Suprapubic skin (tissue), 4 donors: ENCODE results near the gene GALC. TPM values are rescaled to one million over a fixed set of nuclear protein-coding genes. Genes with fewer than 3 reads are reported as not detected.

Source experiments
- DNase-seq, 2 donors: peaks; one replicate each; pipeline ENCODE4 v3.0.0-alpha.2; 2019; ENCODE audit warnings: low spot score in 2 of 2
- H3K27ac ChIP-seq: fragments of 200-600 bp; sonication (generic); one replicate; pipeline ENCODE4 v1.5.1; 2019
- H3K27me3 ChIP-seq: fragments of 200-600 bp; sonication (generic); one replicate; pipeline ENCODE4 v1.5.1; 2019
- H3K36me3 ChIP-seq: fragments of 200-600 bp; sonication (generic); one replicate; pipeline ENCODE4 v1.5.1; 2019
- H3K4me1 ChIP-seq: fragments of 200-600 bp; sonication (generic); one replicate; pipeline ENCODE4 v1.5.1; 2019
- H3K4me3 ChIP-seq: fragments of 200-600 bp; sonication (generic); one replicate; pipeline ENCODE4 v1.5.1; 2019; ENCODE audit warnings: mild to moderate bottlenecking
- H3K9me3 ChIP-seq: fragments of 200-600 bp; sonication (generic); one replicate; pipeline ENCODE4 v1.5.1; 2019
- CTCF ChIP-seq, 2 donors: fragments of 200-600 bp in 1 of 2; fragments of 450-650 bp in 1 of 2; sonication (generic) in 1 of 2; IDR thresholded peaks; one replicate each; pipeline ENCODE4 v1.5.1; 2016 to 2019; ENCODE audit warnings: antibody characterized with exemption in 2 of 2, mild to moderate bottlenecking in 1 of 2, moderate library complexity in 1 of 2
- EP300 ChIP-seq: sonication (generic); formaldehyde crosslinking; IDR thresholded peaks from one replicate; pipeline ENCODE4 v1.6.1; 2017; ENCODE audit warnings: antibody characterized with exemption
- POLR2A ChIP-seq, 2 donors: fragments of 450-650 bp; IDR thresholded peaks; one replicate each; pipeline ENCODE4 v1.6.1; 2017; ENCODE audit warnings: antibody characterized with exemption in 2 of 2, mild to moderate bottlenecking in 2 of 2, moderate library complexity in 2 of 2
- POLR2AphosphoS5 ChIP-seq, 3 donors: sonication (generic); formaldehyde crosslinking; IDR thresholded peaks; one replicate each; pipeline ENCODE4 v1.6.1; 2017; ENCODE audit warnings: antibody characterized with exemption in 3 of 3
- WGBS: methylation state at CpG from one replicate; pipeline ENCODE4 v1.1.5; 2018; 5-methylcytosine and 5-hydroxymethylcytosine counted together
- total RNA-seq, 4 donors: library from RNA; depleted of rRNA; stranded (reverse); fragments of >200 nt; gene quantifications; one replicate each; pipeline ENCODE4 v1.1.0, GENCODE V29; 2016

GALC gene
- total RNA-seq, 4 donors from 2014 or later: 15.0 to 19.5 (median 17.4) TPM

- 63% methylated on average over 20 of the region's 20 CpGs for WGBS
- Histone ChIP-seq H3K27ac (no peak overlapping the region), H3K9me3 (no peaks in the 10 kb centered on the region), H3K4me1 (no peaks in the 10 kb centered on the region), H3K27me3 (no peaks in the 10 kb centered on the region), H3K4me3 (no peak overlapping the region), H3K36me3 (no peaks in the 10 kb centered on the region)
- no peak for DNase-seq
- TF ChIP-seq POLR2A (IDR thresholded peaks at IDR 0.05) (no peak), EP300 (no peak), POLR2AphosphoS5 (IDR thresholded peaks at IDR 0.05) (no peak), CTCF (IDR thresholded peaks at IDR 0.05) (peak in 1 of 2 donors; percentile 30)
Observed at GRCh38 chr14:87888136-87888999, 104.6 kb downstream of the GALC start.

- DNase-seq: no peak
Observed at GRCh38 chr14:87883750-87884149, 109.2 kb downstream of the GALC start.

More at GRCh38 chr14:87883750-87884149, 109.2 kb downstream of the GALC start:
- Histone ChIP-seq H3K27me3 (no peaks in the 10 kb centered on the region), H3K36me3 (no peaks in the 10 kb centered on the region), H3K4me3 (no peak overlapping the region), H3K4me1 (no peaks in the 10 kb centered on the region), H3K9me3 (no peaks in the 10 kb centered on the region), H3K27ac (no peak overlapping the region)
- TF ChIP-seq POLR2A (IDR thresholded peaks at IDR 0.05): no peak
- TF ChIP-seq CTCF (IDR thresholded peaks at IDR 0.05): no peak
- WGBS: 72% methylated on average over 1 of the region's 1 CpG

Other genes starting within 250 kb of the GALC start
- gene GPR65, start 12.0 kb upstream of the GALC start, total RNA-seq: under 1 TPM in 3 of 4 donors, not detected in 1; 0.32 to 0.47 (median 0.38) TPM